IPS DF 4.7 (cell line): ENCODE results near the gene PDZD2.

Experiments
- DNase-seq: peaks from one replicate; pipeline ENCODE4 v3.0.0-alpha.2; 2013; ENCODE audit warnings: low spot score; ENCODE audit errors: extremely low read depth

Gene PDZD2

GRCh38 chr5:31637851-31638250 lies 1.1 kb upstream of the PDZD2 start:
- DNase-seq = no peak

- no peak for DNase-seq
Observed at GRCh38 chr5:31638345-31638744, 586 bp upstream of the PDZD2 start.

- DNase-seq = no peak
Observed at GRCh38 chr5:31639481-31640411, 815 bp downstream of the PDZD2 start.

DNA sequence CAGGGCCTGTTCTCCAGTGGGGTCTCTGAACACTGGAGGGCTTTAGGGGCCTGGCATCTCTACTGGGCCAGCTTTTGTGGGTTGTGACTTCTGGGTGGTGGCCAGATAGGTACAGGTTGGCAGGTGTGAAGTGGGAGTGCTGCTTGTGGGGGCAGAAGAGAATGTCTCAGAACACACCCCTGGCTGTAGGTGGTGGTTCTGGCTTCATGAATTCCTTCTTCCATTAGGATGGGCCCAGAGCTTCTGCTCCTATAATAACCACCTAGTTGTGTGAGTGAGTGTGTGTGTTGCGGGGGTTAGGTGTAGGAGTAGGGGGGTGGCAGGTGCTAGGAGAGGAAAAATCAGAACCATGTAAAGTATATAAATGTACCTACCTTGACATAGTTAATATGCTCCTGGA lies 1.6 kb downstream of the PDZD2 start:
- DNase-seq = no peak

DNA sequence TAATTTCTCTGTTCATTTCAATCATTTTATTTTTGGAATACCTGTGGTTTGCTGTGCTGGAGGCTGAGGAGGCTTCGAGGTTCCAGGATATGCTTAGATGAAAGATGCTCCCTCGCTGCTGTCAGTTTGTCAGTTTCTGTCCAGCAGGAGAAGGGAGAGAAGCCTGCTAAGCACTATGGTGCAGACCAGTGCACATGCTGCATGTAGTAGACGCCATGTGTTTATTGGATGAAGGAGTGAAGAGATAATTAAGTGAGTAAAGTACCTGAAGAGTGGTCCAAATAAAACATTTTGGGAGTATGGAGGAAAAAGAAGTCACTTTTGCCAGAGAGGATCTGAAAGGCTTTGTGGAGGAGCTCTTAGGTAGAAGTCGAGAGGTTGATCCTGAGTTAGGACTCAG lies 2.1 kb downstream of the PDZD2 start:
- no peak for DNase-seq

GRCh38 chr5:31641575-31641974 lies 2.6 kb downstream of the PDZD2 start:
- no peak for DNase-seq

DNA sequence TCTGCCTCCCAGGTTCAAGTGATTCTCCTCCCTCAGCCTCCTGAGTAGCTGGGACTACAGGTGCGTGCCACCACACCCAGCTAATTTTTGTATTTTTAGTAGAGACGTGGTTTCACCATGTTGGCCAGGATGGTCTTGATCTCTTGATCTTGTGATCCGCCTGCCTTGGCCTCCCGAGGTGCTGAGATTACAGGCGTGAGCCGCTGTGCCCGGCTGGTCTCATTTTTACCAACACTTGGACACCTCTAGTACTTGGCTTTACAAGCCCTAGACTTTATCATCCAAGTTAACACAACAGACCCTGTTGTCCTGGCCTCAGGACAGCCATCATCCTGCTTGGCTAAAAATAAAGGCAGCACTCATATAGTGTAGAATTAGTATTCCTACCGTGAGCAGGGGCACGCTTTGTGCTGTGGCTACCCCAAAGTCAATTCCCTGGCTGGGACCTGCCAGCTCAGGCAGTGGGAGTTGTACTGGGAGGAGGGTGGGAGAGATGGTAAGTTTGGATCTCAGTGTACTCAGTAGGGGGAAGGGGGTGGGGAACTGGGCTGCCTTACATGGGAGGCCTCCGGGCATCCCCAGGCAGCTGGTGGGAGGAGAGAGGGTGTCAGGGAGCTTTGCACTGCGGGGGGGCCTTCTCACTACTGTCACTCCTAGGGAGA lies 6.6 kb downstream of the PDZD2 start:
- DNase-seq = no peak

DNA sequence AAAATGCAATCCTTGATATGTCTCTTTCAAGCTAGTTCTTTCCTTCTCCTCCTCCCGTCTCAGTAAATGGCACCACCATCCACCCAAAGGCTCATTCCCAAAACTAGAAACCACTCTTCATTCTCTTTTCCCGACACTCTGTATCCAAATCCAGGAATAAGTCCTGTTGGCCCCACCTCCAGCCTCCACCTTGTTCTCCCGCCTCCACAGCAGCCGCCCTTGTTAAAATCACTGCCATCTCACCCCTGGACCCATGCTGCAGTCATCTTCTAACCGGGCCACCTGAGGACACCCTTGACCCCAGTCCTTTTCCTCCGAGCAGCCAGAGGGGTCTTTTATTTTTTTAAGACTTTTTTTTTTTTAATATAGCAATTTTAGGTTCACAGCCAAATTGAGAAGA lies 9.4 kb downstream of the PDZD2 start:
- no peak for DNase-seq

DNA sequence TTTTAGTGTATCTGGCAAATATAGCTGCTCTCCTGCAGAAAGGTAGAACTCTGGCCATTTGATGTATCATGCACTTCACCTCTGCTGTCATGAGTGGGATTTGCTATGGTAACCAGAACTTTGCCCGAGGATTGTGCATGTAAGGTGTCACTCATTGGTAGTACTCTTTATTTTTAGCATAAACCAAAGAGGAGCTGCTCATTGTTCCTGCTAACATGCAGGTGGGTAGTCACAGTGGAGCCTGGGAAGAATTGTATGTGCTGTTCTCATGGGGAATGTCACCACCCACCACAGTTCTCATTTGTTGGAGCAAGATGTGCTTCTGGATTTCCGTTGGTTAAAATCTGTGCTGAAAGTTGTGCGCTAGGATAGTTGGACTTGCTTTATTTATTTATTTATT lies 12.3 kb downstream of the PDZD2 start:
- DNase-seq = no peak

DNA sequence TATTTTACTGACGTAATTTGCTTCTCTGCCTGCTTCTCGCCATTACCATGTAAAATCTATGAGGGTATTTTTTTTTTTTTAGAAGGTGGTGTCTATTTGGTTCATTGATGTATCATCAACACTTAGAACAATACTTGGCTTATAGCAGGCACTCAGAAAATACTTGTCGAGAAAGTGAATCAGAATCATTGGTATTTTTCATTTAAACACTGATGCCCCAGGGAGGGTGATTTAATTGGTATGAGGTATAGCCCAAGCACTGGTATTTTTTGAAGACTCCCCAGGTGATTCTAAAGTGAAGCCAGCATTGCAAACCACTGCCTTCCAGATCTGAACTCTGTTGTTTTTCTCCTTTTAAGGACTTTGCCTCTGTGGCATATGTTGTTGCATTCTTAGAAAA lies 16.6 kb downstream of the PDZD2 start:
- DNase-seq = no peak

DNA sequence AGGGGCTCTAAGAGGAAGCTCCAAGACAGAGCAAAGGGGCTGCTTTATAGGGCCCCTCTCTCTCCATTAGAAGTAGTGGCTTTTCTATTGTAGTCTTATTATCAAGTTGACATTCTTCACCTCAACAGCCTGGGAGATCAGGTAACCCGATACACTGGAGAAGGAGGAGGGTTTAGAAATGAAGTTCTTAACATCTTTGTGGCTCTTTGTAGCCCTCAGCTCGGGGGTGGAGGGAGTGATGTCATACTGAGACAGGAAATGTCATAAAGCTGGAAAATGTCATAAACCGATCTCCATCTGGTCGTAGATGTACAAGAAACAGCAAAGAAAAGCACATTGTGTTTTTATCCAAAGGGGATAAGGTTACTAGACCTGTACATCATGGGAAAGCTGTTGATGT lies 17.9 kb downstream of the PDZD2 start:
- no peak for DNase-seq

DNA sequence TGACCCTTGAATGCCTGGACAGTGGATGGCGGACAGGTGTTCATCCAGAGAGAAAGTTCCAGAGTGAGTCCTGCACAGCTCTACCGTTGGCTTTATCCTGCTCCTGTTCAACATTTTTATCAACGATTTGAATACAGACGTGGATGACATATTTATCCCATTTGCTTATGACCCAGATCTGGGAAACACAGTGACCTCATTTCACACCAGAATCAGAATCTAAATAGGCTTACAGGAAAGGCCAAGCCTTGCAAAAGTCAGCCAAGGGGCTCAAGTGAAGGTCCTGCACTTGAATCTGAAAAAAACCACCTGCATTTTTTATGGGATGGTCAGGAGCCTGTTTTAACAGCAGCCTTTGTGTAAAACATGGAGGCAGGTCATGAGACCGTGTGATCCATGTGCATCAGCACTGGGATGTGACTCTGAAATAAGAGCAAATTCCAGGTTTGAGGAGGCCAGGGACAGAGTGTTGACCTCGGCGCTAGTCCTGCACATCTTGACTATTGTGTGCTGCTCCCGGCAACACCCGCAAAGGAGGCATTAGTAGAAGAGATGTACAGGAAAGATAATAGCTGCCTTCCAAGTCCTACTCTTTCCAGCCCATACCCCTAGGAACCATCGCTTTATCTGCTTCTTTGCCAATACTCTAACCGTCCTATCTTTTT lies 18.5 kb downstream of the PDZD2 start:
- DNase-seq = no peak

DNA sequence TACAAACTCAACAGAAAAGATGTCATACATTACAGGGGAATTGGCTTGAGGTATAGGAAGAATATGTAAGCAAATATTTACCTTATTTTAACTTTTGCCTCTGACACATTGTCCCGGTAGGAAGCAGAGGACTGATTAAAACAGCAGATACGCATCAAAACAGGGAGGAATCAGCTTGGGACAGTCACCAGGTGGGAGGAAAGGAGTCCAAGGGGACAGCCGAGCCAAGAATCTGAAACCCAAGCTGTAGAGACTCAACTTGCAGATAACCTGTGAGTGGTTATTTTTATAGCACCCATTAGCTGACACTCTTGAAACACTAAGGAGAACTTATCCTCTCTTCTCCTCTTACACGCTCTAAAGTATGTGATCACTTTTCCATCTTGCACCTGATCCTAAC lies 22.3 kb downstream of the PDZD2 start:
- DNase-seq = no peak

- DNase-seq = no peak
Observed at GRCh38 chr5:31663519-31663918, 24.6 kb downstream of the PDZD2 start.

DNA sequence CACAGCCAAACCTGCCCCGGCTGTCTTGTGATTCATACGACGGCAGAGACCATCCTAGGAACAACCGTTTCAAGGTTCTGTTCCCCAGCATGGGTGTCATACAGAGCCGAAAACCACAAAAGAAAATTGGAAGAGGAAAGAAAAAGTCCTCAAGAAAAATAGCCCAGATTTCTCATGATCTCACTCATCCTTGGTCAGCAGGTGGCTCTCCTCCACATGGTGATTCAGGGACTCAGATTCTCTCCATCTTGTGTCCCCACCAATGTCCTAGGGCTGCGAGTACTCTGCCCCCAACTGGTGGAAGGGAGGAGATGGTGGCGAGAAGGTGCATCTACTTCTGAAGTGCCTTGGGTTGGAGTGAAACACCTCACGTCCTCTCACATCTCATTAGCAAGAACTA lies 25.6 kb downstream of the PDZD2 start:
- DNase-seq = peak; percentile 86

DNA sequence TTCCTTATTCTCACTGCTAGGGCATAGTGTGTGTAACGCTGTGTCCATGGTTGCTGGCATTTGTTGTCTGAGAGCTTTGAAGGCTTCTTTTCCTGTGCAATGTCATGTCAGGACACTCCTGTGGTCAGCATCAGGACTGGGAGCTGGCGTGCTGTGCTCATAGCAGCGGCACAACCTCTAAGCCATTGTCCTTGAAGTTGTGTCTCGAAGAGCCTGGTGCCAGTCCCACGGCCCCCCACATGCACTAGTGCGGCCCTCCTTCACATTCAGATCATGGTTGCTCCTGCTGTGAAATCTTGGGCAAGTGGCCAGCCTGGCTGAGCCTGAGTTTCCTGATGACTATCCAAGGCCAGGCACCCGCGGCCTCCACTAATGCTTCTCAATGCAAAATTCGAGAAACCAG lies 32.4 kb downstream of the PDZD2 start:
- no peak for DNase-seq

GRCh38 chr5:31674371-31674951 lies 35.5 kb downstream of the PDZD2 start:
- DNase-seq = no peak

DNA sequence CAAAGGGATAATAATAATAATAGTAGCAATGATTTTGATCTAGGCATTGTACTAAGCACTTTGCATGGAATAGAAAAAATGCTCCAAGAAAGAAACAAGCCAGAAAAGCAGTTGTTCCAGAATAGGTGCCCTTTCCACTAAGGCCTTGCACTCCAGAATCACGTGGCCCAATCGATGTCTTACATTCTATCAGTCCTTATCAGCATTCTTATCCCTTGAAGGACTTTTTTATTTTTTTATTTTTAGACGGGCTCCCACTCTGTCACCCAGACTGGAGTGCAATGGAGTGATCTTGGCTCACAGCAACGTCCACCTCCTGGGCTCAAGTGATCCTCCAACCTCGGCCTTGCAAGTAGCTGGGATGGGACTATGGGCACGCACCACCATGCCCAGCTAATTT lies 36.5 kb downstream of the PDZD2 start:
- no peak for DNase-seq

DNA sequence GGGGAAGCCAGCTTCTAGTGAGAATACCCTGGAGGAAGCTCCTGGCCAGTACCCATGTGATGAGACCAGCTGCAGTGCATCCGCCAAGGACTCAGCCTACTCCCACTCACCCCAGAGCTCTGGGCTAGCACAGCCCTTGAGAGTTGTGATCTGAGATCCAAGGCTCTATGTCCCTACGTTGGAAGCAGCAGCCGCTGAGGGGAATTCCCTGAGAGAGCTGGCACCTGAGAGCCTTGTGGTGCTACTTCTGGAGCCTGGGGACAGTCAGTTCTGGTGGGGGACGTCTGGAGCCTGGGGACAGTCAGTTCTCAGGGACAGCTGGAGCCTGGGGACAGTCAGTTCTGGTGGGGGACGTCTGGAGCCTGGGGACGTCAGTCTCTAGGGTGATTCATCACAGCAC lies 39.2 kb downstream of the PDZD2 start:
- no peak for DNase-seq

DNA sequence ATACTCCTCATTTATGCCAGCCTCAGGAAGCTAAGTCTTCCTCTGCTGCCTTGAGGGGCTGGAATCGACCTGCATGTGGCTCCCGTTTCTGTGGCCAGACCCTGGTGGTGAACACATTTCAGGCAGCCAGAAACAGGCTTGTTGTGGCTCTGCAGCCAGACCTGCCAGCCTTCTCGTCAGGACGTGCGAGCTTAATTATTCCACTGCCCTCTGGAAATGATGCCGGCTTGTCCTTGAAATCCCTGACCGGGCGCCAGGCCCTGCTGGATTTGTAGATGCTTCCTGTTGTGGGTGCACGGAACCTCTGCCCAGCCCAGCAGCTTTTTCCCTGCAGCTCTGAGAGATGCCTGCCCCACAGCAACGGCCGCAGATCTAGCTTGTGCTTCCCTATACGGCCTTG lies 41.6 kb downstream of the PDZD2 start:
- DNase-seq = no peak

GRCh38 chr5:31682025-31682424 lies 43.1 kb downstream of the PDZD2 start:
- no peak for DNase-seq

DNA sequence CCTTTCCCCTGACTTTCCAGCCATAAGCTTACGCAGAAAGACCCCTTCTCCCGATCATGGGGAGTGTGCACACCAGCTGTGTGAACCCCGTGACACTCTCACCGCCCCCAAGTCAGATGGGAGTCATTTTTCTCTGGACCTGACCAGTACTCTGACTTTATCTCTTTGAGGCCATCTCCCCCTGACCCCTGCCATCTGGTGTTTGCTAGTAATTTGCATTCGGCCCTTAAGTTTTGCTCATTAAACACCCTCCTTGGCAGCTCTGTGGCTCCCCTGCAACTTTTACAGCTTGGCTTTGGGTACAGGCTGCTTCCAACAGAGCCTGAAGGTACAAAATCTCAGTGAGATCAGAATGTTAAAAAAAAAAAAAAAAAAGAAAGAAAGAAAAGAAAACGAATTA lies 43.9 kb downstream of the PDZD2 start:
- no peak for DNase-seq
